A549 treated with AZD9567 at 1 μM for 4 hours (cell line): ENCODE data around the gene ARG2. TPM values are rescaled to one million over a fixed set of nuclear protein-coding genes. Genes with fewer than 3 reads are reported as not detected.

ENCODE experiments used
- total RNA-seq: library from RNA; stranded (reverse); fragments of 200-300 nt; extraction: Qiagen RNA extraction; gene quantifications from 5 replicates; pipeline ENCODE4 v1.2.3, GENCODE V29; 2022; ENCODE audit not compliant: insufficient read depth

Gene ARG2
- 1.4 to 3.9 TPM (median 2.2 TPM) in 5 replicates for total RNA-seq

DNA sequence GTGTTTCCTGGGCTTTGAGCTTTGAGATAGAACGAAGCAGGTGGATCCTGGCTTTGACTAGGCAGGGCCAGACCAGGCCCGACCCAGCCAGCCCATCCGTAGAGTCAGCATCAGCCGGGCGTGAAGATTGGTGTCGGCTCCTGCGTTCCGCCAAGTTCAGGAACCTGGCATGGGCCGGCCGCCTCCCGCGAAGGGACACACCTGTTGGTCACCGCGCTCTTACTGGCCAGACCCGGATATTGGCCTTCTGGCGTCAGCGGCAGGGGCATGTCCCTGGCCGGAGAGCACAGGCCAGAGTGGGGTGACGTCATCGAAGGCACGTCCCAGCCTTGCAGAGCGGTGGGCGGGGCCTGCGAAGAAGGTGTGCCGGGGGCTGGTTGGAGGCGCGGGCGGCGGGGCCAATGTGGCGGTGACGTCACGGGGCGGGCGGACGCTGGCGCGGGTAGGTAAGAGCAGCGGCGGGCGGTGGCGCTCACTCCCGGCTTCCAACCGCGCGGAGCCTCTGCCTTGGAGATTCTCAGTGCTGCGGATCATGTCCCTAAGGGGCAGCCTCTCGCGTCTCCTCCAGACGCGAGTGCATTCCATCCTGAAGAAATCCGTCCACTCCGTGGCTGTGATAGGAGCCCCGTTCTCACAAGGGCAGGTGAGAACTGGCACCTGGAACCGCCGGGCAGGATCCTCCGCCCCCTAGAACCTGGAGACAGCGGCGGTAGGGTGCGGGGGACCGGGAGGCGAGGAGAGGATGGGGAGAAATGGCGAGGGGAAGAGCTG is at the start of gene ARG2:
TSS of gene ARG2 (plus strand) at position 475 of the 771 bp plus-strand sequence. CDS start at position 533, 58 bp downstream.

GRCh38 chr14:67599698-67600561 is 19.8 kb upstream of the ARG2 start, which contains the start of gene PIGH:
PIGH (minus strand) TSS chr14:67600268; CDS start chr14:67600203, 65 bp downstream.

GRCh38 chr14:67674480-67675218 is 54.9 kb downstream of the ARG2 start, which contains the start of gene VTI1B:
VTI1B (minus strand) TSS chr14:67674632; CDS start chr14:67674489, 143 bp downstream.

DNA sequence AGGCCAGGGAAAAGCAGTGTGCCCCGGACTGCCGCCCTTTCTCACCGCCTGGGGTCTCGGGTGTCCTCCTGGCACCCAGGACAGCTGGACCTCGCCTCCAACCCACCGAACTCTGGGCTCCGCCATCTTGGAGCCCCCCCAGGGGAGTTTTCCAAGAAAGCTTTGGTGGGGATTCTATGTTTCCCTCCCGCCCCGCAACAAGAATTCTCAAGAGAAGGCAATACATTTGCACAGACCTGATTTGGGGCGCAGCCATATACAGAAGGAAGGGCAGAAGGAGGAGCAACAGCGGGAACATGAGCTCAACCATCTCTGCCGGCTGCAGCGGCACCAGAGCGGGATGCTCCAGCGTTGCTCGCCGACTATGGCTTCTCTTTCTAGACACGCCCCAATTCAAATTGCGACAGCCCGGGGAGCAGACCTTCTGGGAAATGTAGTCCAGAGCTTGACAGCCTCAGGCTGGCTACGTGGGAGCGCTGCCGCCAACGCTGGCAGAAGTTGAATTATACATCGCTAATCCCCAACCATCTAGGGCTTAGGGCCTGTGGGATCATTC is 75.8 kb downstream of the ARG2 start, which contains the start of gene RDH11:
TSS of gene RDH11 (minus strand) at position 371 of the 556 bp plus-strand sequence. CDS start at position 310, 61 bp downstream.

Other genes starting within 250 kb of the ARG2 start
- gene PLEK2, start 207.8 kb upstream of the ARG2 start, total RNA-seq = 13.6 to 18.0 TPM (median 16.2 TPM) in 5 replicates
- 0.14 to 0.22 TPM (median 0.17 TPM) in 4 of 5 replicates, not detected in the other for gene TMEM229B, start 131.2 kb upstream of the ARG2 start, total RNA-seq
- 3.3 to 4.3 TPM (median 3.6 TPM) in 5 replicates for gene PLEKHH1, start 86.6 kb upstream of the ARG2 start, total RNA-seq
- 17.5 to 23.3 TPM (median 23.0 TPM) in 5 replicates for gene PIGH, start 19.7 kb upstream of the ARG2 start, total RNA-seq
- gene VTI1B, start 54.7 kb downstream of the ARG2 start, total RNA-seq = 71.8 to 90.6 TPM (median 89.2 TPM) in 5 replicates
- 55.9 to 60.6 TPM (median 59.2 TPM) in 5 replicates for gene RDH11, start 75.8 kb downstream of the ARG2 start, total RNA-seq
- gene RDH12, start 82.0 kb downstream of the ARG2 start, total RNA-seq = 0.06 TPM in 1 of 5 replicates, not detected in the others
- 4.8 to 5.6 TPM (median 5.2 TPM) in 5 replicates for gene ZFYVE26, start 196.7 kb downstream of the ARG2 start, total RNA-seq
- gene RAD51B, start 199.9 kb downstream of the ARG2 start, total RNA-seq = 3.1 to 6.1 TPM (median 4.5 TPM) in 5 replicates